ENCODE measurements around the gene TCL1B. TPM values are rescaled to one million over a fixed set of nuclear protein-coding genes. Genes with fewer than 3 reads are reported as not detected.

Gene TCL1B
- polyA plus RNA-seq, 1 donor (not counting 4 experiments of a cell fraction or from before 2014, with no cell fraction given), result not detected

DNA sequence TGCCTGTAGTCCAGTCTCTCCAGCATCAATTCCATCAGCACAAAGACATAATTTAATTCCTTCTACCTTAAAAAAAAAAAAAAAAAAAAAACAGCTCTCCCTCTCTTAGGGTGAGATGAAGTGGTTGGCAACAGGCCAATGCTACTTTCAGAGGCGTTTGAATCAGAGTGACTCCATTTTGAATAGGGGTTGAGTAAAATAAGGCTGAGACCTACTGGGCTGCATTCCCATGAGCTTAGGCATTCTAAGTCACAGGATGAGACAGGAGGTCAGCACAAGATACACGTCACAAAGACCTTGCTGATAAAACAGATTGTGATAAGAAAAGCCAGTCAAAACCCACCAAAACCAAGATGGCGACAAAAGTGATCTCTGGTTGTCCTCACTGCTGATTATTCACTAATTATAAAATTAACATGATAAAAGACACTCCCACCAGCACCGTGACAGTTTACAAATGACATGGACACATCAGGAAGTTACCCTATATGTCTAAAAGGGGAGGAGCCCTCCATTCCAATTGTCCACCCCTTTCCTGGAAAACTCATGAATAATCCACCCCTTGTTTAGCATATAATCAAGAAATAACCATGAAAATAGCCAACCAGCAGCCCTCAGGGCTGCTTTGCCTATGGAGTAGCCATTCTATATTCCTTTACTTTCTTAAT lies 6.9 kb upstream of the TCL1B start:
- Histone ChIP-seq H3K4me2 (ENCODE audit: control insufficient read depth, extremely low read depth, insufficient read depth, low read depth, low read length) (no peak overlapping the region), H3K4me3 (ENCODE audit: control insufficient read depth in 2 of 3, extremely low read depth in 1 of 3, insufficient read depth in 2 of 3, low read depth in 1 of 3, low read length in 3 of 3) (no peak overlapping the region), H3K9ac (ENCODE audit: control insufficient read depth, extremely low read depth, insufficient read depth, low read length) (no peak overlapping the region), H4K20me1 (ENCODE audit: control insufficient read depth, extremely low read depth, insufficient read depth, low read length) (no peaks in the 10 kb centered on the region), H3K9me3 (ENCODE audit: control insufficient read depth, low read depth, low read length) (no peaks in the 10 kb centered on the region), H3K9me1 (ENCODE audit: control insufficient read depth, extremely low read depth, insufficient read depth, low read length) (no peaks in the 10 kb centered on the region), H3K4me1 (ENCODE audit: control insufficient read depth, extremely low read depth, insufficient read depth, low read length) (no peaks in the 10 kb centered on the region), H2AFZ (ENCODE audit: control insufficient read depth, low read length) (no peak overlapping the region), H3K36me3 (ENCODE audit: control insufficient read depth in 2 of 2, extremely low read depth in 1 of 2, insufficient read depth in 2 of 2, low read length in 2 of 2) (no peaks in the 10 kb centered on the region), H3K79me2 (ENCODE audit: control insufficient read depth, insufficient read depth, low read length) (no peaks in the 10 kb centered on the region), H3K27me3 (ENCODE audit: control insufficient read depth, extremely low read depth, insufficient read depth, low read length) (no peaks in the 10 kb centered on the region), H3K27ac (ENCODE audit: control insufficient read depth, insufficient read depth, low read length) (no peak overlapping the region)
- DNase-seq (ENCODE audit: low read depth, low spot score) (no peak), FAIRE-seq (no peak)
- dilution Hi-C loops (cut with MboI; ENCODE audit: extremely low pct_ligation_motif_present, low sequenced_read_pairs), result no loop called here
- no peak for TF ChIP-seq EZH2 (IDR thresholded peaks at IDR 0.05; ENCODE audit: low read length)
- TF ChIP-seq, protein P1, sequence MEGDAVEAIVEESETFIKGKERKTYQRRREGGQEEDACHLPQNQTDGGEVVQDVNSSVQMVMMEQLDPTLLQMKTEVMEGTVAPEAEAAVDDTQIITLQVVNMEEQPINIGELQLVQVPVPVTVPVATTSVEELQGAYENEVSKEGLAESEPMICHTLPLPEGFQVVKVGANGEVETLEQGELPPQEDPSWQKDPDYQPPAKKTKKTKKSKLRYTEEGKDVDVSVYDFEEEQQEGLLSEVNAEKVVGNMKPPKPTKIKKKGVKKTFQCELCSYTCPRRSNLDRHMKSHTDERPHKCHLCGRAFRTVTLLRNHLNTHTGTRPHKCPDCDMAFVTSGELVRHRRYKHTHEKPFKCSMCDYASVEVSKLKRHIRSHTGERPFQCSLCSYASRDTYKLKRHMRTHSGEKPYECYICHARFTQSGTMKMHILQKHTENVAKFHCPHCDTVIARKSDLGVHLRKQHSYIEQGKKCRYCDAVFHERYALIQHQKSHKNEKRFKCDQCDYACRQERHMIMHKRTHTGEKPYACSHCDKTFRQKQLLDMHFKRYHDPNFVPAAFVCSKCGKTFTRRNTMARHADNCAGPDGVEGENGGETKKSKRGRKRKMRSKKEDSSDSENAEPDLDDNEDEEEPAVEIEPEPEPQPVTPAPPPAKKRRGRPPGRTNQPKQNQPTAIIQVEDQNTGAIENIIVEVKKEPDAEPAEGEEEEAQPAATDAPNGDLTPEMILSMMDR (optimal IDR thresholded peaks at IDR 0.05 in 1 of 3, IDR thresholded peaks at IDR 0.05 in 1 of 3, conservative IDR thresholded peaks at IDR 0.05 in 1 of 3; ENCODE audit: extremely low read depth in 1 of 3, insufficient read depth in 2 of 3, low read length in 3 of 3), result no peak

DNA sequence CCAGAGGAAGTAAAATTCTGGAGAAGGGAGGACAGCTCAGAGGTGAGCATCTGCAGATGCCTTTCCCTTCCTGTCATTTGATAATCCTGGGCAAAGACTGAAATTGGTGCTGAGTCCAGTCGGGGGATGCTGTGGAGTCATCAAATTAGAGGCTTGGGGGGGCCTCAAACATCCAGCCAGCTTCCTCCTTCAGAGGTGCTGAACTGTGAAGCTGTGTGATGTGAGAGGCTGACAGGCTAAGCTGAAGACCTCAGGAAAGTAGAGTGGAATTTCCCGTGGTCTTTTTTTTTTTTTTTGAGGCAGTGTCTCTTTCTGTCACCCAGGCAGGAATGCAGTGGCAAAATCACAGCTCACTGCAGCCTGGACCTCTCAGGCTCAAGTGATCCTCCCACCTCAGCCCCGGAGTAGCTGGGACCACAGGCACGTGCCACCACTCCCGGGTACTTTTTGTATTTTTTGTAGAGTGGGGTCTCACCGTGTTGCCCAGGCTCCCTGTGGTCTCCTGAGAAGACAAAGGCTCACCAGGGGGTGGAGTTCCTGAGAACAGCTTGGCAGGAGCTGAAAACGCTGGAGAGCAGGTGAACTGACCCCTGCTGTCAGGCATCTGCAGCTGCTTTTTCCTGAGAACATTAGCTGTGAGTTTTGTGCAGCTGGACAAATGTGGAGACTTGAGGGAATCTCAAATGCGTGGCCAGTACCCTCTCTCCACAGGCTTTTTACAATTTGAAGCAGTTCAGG lies 6.1 kb upstream of the TCL1B start:
- Histone ChIP-seq H3K9ac (ENCODE audit: control insufficient read depth, extremely low read depth, insufficient read depth, low read length) (no peak overlapping the region), H3K27ac (ENCODE audit: control insufficient read depth, insufficient read depth, low read length) (no peak overlapping the region), H2AFZ (ENCODE audit: control insufficient read depth, low read length) (no peak overlapping the region), H3K4me2 (ENCODE audit: control insufficient read depth, extremely low read depth, insufficient read depth, low read depth, low read length) (no peak overlapping the region), H3K9me3 (ENCODE audit: control insufficient read depth, low read depth, low read length) (no peaks in the 10 kb centered on the region), H4K20me1 (ENCODE audit: control insufficient read depth, extremely low read depth, insufficient read depth, low read length) (no peaks in the 10 kb centered on the region), H3K4me3 (ENCODE audit: control insufficient read depth in 2 of 3, extremely low read depth in 1 of 3, insufficient read depth in 2 of 3, low read depth in 1 of 3, low read length in 3 of 3) (no peak overlapping the region), H3K27me3 (ENCODE audit: control insufficient read depth, extremely low read depth, insufficient read depth, low read length) (no peaks in the 10 kb centered on the region), H3K9me1 (ENCODE audit: control insufficient read depth, extremely low read depth, insufficient read depth, low read length) (no peaks in the 10 kb centered on the region), H3K79me2 (ENCODE audit: control insufficient read depth, insufficient read depth, low read length) (no peaks in the 10 kb centered on the region), H3K4me1 (ENCODE audit: control insufficient read depth, extremely low read depth, insufficient read depth, low read length) (no peaks in the 10 kb centered on the region), H3K36me3 (ENCODE audit: control insufficient read depth in 2 of 2, extremely low read depth in 1 of 2, insufficient read depth in 2 of 2, low read length in 2 of 2) (no peaks in the 10 kb centered on the region)
- dilution Hi-C loops (cut with MboI; ENCODE audit: extremely low pct_ligation_motif_present, low sequenced_read_pairs), result no loop called here
- TF ChIP-seq, protein P1 (optimal IDR thresholded peaks at IDR 0.05 in 1 of 3, IDR thresholded peaks at IDR 0.05 in 1 of 3, conservative IDR thresholded peaks at IDR 0.05 in 1 of 3; ENCODE audit: extremely low read depth in 1 of 3, insufficient read depth in 2 of 3, low read length in 3 of 3), result no peak
- TF ChIP-seq EZH2 (IDR thresholded peaks at IDR 0.05; ENCODE audit: low read length), result no peak
- DNase-seq (ENCODE audit: low read depth, low spot score) (no peak), FAIRE-seq (no peak)
